MCF 10A (cell line): ENCODE results near the gene TMEM129. TPM values are rescaled to one million over a fixed set of nuclear protein-coding genes. Genes with fewer than 3 reads are reported as not detected.
A peak's percentile ranks its signal among the peaks of the same experiment; 100 is the strongest.

Source experiments
- BruUV-seq: library from RNA; stranded (reverse); fragments of 400-500 nt; replicated peaks from 2 replicates; lab custom pipeline; 2021; lab: Mats Ljungman, UMichigan
- CTCF ChIA-PET: fragments of 300-600 bp; sonication (Branson Sonifier 250); formaldehyde crosslinking; extraction: SDS; loops from one replicate; lab custom pipeline; 2021; ENCODE audit warnings: antibody characterized with exemption, inconsistent platforms; lab: Yijun Ruan, JAX
- POLR2A ChIA-PET: fragments of 300-600, 350-650 bp; sonication (Branson Sonifier 250); formaldehyde crosslinking; extraction: SDS; loops from one replicate; lab custom pipeline; 2020; ENCODE audit warnings: antibody characterized with exemption, inconsistent platforms; lab: Yijun Ruan, JAX
- DNase-seq: peaks from one replicate; pipeline ENCODE4 v3.0.0-alpha.2; 2018; ENCODE audit not compliant: unreplicated experiment
- H3K27ac Mint-ChIP-seq: one replicate; pipeline ENCODE4 v1.8.0; 2022; ENCODE audit warnings: mild to moderate bottlenecking, low read depth, mixed read lengths; ENCODE audit not compliant: unreplicated experiment
- H3K27me3 Mint-ChIP-seq: one replicate; pipeline ENCODE4 v1.8.0; 2022; ENCODE audit warnings: mixed read lengths; ENCODE audit not compliant: insufficient read depth, unreplicated experiment
- H3K36me3 Mint-ChIP-seq: one replicate; pipeline ENCODE4 v1.8.0; 2022; ENCODE audit warnings: mild to moderate bottlenecking, moderate library complexity, mixed read lengths; ENCODE audit not compliant: insufficient read depth, unreplicated experiment
- H3K4me1 Mint-ChIP-seq: one replicate; pipeline ENCODE4 v1.8.0; 2022; ENCODE audit warnings: mixed read lengths; ENCODE audit not compliant: insufficient read depth, unreplicated experiment
- H3K4me3 Mint-ChIP-seq: one replicate; pipeline ENCODE4 v1.8.0; 2022; ENCODE audit warnings: mild to moderate bottlenecking, moderate library complexity, mixed read lengths; ENCODE audit not compliant: unreplicated experiment
- H3K9me3 Mint-ChIP-seq: one replicate; pipeline ENCODE4 v1.8.0; 2022; ENCODE audit warnings: mixed read lengths; ENCODE audit not compliant: unreplicated experiment
- intact Hi-C: fragments of 100-400 bp; cut with micrococcal nuclease; formaldehyde crosslinking; loops from 2 replicates; pipeline ENCODE4 v1.14.1; 2022
- total RNA-seq: library from RNA; stranded (reverse); gene quantifications from 2 replicates; pipeline ENCODE4 v1.2.3, GENCODE V29; 2022
- TF ChIP-seq, protein P1 (sequence below): fragments of 200-600 bp; IDR thresholded peaks from one replicate; pipeline ENCODE4 v1.8.0; 2022; ENCODE audit warnings: antibody characterized with exemption, mild to moderate bottlenecking; ENCODE audit not compliant: unreplicated experiment

TMEM129 gene
- total RNA-seq, 1 experiment from 2014 or later = 38.3 TPM

DNA sequence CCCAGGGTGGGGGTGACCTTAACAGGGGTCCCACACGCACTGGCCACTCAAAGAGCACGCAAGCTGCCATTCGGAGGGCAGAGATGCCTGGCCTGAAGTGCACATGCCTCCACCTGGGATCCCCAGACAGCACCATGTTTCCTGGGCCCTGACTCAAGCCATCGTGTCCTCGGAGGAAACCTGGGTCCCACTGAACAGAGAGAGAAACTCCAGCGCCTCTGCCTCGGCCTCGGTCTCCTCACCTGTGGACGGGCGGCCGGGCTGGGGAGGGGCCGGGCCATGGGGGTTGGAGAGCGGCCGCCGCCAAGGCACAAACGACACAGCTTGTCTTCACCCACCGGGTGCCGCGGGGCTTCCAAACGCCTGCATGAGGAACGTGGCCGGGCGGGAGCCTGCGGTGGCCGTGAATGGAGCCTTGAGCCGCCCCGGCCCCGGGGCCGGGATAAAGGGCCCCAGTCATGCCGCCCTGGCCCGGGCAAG lies 42.0 kb upstream of the TMEM129 start:
- DNase-seq = no peak
- intact Hi-C loops = no loop called here
- Mint-ChIP-seq H3K9me3 (no peaks in the 10 kb centered on the region), H3K36me3 (no peaks in the 10 kb centered on the region), H3K27me3 (no peaks in the 10 kb centered on the region), H3K4me1 (peaks cover 9% of the 10 kb centered on the region), H3K27ac (no peak overlapping the region), H3K4me3 (no peak overlapping the region)
- TF ChIP-seq, protein P1, sequence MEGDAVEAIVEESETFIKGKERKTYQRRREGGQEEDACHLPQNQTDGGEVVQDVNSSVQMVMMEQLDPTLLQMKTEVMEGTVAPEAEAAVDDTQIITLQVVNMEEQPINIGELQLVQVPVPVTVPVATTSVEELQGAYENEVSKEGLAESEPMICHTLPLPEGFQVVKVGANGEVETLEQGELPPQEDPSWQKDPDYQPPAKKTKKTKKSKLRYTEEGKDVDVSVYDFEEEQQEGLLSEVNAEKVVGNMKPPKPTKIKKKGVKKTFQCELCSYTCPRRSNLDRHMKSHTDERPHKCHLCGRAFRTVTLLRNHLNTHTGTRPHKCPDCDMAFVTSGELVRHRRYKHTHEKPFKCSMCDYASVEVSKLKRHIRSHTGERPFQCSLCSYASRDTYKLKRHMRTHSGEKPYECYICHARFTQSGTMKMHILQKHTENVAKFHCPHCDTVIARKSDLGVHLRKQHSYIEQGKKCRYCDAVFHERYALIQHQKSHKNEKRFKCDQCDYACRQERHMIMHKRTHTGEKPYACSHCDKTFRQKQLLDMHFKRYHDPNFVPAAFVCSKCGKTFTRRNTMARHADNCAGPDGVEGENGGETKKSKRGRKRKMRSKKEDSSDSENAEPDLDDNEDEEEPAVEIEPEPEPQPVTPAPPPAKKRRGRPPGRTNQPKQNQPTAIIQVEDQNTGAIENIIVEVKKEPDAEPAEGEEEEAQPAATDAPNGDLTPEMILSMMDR = no peak
- POLR2A ChIA-PET = no interaction called here
- no TSS peak for BruUV-seq
- CTCF ChIA-PET = no interaction called here

DNA sequence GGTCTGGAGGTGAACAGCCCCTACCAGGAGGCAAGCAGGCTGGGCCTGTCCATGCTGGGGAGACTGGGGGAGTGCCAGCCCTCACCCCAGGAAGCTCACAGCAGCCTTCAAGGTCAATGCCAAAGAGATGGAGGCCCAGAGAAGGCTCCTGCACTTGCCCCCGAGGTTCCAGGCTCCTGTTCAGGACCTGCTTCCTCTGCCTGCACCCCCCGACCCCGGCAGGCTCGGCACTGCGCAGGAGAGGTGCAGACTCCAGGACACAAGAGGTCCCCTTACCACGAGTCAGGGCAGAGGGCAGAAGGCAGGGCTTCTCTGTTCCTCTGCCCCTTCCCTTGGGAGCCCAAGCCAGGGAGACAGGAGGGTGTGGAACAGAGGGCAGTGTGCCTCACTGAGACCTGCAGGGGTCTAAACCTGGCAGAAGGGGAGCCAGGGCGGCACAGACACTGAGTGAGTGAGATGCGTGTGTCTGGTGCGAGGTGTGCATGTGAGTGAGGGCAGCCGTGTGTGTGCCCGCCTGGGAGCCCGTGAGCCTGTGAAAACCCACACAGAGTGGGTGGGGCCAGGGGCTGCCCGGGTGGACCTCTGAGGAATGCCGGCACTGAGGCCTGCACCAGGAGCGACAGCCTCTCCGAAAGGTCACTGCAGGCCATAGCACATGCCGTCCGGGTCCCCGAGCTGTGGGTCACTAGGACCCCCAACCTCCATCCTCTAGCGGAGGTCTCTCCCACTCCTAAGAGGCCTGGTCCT lies 41.3 kb upstream of the TMEM129 start:
- H3K4me3 Mint-ChIP-seq = no peak overlapping the region
- intact Hi-C loops = no loop called here
- no peak for DNase-seq
- no peaks in the 10 kb centered on the region for H3K9me3 Mint-ChIP-seq
- no peaks in the 10 kb centered on the region for H3K36me3 Mint-ChIP-seq
- H3K27ac Mint-ChIP-seq = peak overlapping the region; percentile 49
- ChIA-PET POLR2A (interaction anchor here (0.6 kb wide), 1 partner anchor 1185 kb away, joined by 4 read pairs; no protein-coding TSS in a partner anchor), CTCF (no interaction called here)
- TF ChIP-seq, protein P1 = no peak
- no TSS peak for BruUV-seq
- H3K27me3 Mint-ChIP-seq = no peaks in the 10 kb centered on the region
- H3K4me1 Mint-ChIP-seq = peaks cover 13% of the 10 kb centered on the region

DNA sequence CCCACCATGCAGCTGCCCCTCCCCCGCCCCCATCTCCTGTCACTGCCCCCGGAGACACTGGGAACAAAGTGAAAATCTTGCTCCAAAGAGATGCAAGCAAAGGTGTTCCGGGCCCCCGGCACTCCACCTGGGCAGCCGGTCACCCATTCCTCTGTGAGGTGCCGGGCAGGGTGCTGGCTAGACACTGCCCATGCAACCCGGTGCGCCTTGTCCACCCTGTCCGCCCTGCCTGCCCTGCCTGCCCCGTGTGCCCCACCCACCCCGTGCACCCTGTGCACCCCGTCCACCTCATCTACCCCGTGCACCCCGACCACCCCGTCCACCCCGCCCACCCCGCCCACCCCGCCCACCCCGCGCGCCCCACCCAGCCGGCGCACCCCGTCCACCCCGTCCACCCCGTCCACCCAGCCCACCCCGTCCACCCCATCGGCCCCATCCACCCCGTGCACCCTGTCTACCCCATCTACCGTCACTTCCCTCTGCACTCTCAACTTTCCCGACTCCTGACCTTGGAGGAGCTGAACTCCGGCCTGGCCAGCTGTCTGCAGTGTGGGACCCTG lies 40.1 kb upstream of the TMEM129 start:
- Mint-ChIP-seq H3K27me3 (no peaks in the 10 kb centered on the region), H3K27ac (no peak overlapping the region), H3K4me3 (no peak overlapping the region), H3K9me3 (no peaks in the 10 kb centered on the region), H3K36me3 (no peaks in the 10 kb centered on the region), H3K4me1 (peaks cover 13% of the 10 kb centered on the region)
- TF ChIP-seq, protein P1 = no peak
- no peak for DNase-seq
- BruUV-seq = no TSS peak
- POLR2A ChIA-PET = no interaction called here
- intact Hi-C loops = no loop called here
- CTCF ChIA-PET = interaction anchor here (0.6 to 1.0 kb wide), 3 partner anchors 11 to 50 kb away, joined by 3 read pairs; no protein-coding TSS in a partner anchor

DNA sequence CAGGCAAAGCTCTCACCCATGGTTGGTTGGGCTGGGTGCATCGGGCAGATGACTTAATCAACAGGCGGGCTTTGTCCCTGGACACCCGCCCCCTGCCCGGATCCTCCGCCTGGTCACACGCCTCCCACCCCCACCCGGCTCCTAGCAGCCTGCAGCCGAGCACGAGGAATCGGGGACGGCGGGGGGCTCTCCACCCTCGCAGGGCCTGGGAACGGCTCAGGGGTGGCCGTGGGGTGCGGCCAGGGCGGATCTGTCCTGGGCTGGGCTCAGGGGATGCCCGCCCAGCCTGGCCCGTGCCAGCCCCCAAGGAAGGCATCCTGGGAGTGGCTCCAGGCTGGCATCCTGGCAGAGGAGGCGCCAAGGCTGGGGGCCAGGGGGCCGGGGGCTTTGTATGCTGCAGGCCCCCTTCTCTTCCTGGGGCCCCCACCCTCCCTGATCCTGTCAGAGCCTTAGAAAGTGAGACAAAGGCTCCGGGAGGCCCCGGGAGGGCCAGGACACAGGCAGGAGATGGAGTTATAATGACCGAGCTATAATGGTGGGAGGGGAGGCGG lies 39.5 kb upstream of the TMEM129 start:
- BruUV-seq = no TSS peak
- H3K9me3 Mint-ChIP-seq = no peaks in the 10 kb centered on the region
- no peaks in the 10 kb centered on the region for H3K36me3 Mint-ChIP-seq
- no peak overlapping the region for H3K4me3 Mint-ChIP-seq
- DNase-seq = no peak
- H3K27me3 Mint-ChIP-seq = no peaks in the 10 kb centered on the region
- no peak overlapping the region for H3K27ac Mint-ChIP-seq
- ChIA-PET POLR2A (no interaction called here), CTCF (interaction anchor here (0.6 to 1.0 kb wide), 2 partner anchors 11 to 23 kb away, joined by 3 read pairs; no protein-coding TSS in a partner anchor)
- intact Hi-C loops = no loop called here
- TF ChIP-seq, protein P1 = no peak
- H3K4me1 Mint-ChIP-seq = peaks cover 9% of the 10 kb centered on the region
